Fibroblast of skin of right quadriceps (primary cell): ENCODE results near the gene ZDHHC11B.
"Not testable (repeated sequence)": the region's sequence is repeated elsewhere in the genome, so short reads cannot be mapped to it uniquely, and the experiment has no call there.

Experiments used
- DNase-seq: peaks from one replicate; pipeline ENCODE4 v3.0.0-alpha.2; 2013

Gene ZDHHC11B

DNA sequence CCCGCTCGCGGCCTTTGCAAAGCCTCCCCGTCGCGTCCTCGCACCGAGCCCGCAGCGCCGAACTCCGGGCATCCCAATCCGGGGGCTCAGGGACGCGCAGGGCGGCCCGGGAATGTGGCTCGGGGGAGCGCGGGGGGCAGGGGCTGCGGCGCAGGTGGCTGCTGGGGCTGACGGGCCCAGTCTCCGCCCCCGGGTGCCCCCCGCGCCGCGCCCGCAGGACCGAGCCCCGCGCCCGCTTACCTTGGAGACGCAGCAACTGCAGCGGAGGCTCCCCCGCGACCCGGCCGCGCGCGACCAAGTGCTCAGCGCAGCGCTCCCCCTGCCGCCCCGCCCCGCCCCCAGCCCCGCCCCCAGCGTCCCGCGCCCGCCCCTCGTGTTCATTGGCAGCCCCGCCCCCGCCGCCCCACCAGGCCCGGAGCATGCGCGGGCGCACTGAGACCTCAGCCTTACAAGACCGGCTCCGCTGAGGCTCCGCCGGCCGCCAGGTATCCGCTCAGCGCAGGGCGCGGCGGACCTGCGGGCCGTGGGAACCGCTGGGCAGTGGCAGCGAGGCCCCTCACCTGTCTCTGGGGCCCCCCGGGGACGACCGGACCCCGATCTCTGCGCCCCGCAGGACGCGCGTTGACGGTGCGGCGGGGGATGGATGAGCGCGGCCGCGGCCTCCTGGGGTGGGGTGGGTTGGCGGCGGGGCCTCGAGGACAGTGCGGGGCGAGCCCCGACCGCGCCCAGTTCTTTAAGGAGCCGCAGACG is at the start of gene ZDHHC11B:
Gene ZDHHC11B, minus strand, starts transcription at position 302 of the 750 bp plus-strand sequence. CDS start 17,810 bp downstream, outside the sequence.
- DNase-seq = peak; percentile 72

- not testable (repeated sequence) for DNase-seq
Observed at GRCh38 chr5:834013-834412, 49.5 kb upstream of the ZDHHC11B start.

DNA sequence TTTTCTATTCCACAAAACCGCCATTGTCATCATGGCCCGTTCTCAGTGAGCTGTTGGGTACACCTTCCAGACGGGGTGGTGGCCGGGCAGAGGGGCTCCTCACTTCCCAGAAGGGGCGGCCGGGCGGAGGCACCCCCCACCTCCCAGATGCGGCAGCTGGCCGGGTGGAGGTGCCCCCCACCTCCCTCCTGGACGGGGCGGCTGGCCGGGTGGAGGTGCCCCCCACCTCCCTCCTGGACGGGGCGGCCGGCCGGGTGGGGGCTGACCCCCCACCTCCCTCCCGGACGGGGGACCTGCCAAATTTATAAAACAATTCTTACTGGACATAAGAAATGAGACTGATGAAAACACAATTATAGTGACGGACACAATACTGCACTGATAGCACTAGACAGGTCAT is 43.7 kb upstream of the ZDHHC11B start:
- DNase-seq = not testable (repeated sequence)

DNA sequence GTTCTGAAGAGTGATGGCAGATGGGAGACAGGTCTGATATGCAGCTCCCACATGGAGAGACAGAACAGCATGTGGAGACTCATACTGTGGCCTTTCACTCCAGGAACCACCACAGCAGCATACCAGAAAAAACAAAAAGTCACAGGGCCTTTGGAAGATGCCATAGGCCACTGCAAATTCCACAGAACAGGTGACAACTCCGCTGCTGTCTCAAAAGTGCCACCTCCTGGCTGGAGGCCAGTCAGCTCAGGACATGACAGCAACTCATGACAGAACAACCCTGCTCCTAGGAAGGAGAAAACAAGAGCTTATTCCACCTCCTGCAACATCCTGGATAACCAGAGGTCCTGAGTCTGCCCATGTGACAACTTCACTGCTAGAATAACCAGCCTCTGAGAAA is 41.0 kb upstream of the ZDHHC11B start:
- not testable (repeated sequence) for DNase-seq

GRCh38 chr5:821504-821903 is 37.0 kb upstream of the ZDHHC11B start:
- DNase-seq = no peak

GRCh38 chr5:820245-820644 is 35.7 kb upstream of the ZDHHC11B start:
- no peak for DNase-seq

- DNase-seq = no peak
Observed at GRCh38 chr5:819078-819477, 34.5 kb upstream of the ZDHHC11B start.

DNA sequence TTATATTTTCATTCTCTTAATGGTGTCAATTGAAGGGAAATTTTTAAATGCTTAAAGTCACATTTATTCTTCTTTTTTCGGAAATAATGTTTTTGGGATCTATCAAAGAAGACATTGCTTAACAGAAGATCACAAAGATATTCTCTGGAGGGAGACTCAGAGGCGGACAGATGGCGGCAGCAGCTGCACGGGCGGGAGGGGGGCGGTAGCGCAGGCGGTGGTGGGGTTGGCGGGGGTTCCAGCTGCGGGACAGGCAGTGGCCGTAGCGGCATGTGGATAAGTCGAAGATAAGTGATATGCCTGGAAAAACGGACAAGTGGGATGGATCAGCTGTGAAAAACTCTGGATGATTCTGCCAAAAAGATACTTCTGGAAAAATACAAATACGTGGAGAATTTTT is 31.6 kb upstream of the ZDHHC11B start:
- DNase-seq = no peak

GRCh38 chr5:815449-815848 is 30.9 kb upstream of the ZDHHC11B start:
- no peak for DNase-seq

DNA sequence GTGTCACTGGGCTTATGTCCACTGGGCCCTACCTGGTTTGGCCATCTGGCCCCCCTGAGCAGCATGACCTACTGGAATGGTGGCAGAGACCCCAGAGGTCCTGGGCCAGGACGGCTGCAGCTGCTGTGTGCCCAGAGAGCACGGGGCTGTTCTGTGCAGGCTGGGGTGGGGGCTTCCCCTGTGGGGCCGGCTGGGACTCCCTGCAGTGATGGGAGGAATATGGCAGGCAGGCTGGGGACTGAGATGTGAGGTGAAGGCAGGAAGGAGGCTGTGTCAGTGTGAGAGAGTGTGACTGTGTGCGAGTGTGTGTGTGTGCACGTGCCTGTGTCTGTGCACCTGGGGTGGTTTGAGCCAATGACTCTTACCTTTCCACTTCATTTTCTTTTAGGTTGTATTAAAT is 29.0 kb upstream of the ZDHHC11B start:
- not testable (repeated sequence) for DNase-seq

- DNase-seq = not testable (repeated sequence)
Observed at GRCh38 chr5:811384-811783, 26.9 kb upstream of the ZDHHC11B start.

DNA sequence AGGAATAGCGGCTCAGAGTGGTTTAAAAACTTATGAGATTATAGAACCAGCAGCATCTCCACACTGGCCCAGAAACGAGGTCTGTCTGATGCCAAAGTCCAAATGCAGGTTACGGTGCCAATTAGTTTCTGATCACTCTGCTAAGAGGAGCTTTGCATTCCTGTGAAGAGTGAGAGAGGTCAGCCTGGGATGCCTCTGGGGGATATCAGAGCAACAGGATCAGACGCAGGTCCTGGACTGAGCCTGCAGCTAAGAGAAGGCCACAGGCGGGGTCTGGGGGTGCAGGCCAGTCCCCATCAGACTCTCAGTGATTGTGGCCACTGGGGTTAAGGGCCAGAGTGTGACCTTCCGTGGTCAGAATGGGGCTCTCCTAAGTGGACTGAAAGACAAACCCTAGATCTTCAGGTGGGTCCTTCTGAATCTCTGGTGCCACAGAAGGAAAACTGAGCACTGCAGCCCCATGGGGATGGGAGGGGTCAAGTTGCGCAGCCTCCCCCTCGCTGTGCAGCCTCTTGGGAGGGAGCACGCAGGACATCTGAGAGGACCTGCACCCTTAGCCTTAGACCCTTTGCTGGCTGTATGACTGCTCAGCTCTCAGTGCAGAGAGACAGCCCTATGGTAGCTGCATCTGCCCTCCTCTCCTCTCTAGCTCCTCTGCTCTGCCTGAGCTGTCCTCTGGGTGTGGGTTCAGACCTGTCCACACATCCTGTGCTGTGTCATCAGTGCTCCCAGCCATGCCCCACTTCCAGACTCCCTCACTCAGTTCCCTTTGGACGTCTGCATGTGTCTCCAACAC is 23.4 kb upstream of the ZDHHC11B start:
- not testable (repeated sequence) for DNase-seq

DNA sequence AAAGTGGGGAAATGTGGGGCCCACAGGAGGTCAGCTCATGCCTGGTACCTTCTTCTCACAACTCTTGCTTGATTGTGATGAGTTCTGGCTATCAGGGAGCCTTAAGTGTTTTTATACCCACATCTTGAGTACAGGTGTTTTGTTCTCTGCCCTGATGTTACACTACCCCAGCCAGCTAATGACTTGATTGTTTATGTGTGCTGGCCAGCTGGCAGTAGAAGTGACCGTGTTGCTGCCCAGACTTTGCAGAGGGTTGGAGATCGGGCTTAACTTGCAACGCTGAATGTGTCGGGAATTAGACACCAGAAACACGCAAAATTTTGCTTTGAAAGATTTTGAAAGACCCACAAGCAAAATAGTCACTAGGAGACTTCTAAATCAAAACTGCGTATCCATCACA is 16.9 kb upstream of the ZDHHC11B start:
- DNase-seq = no peak

DNA sequence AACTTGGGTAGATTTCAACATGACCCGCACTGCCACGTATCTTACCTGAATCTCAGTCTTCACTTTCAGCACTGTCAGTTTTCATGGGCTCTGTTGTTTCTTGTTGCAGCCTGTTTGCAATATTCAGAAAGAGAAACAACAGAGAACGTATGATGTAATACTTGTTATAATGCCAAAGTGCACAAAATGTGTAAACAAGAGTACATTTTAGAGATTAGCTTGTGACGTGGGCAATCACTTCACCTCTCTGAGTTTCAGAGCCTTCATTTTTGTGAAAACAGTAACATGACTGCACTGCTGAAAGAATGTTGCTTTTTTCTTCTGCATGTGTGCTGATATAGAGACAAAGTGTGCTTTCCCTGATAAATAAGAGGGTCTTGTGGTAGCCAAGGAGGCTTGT is 16.5 kb upstream of the ZDHHC11B start:
- not testable (repeated sequence) for DNase-seq

DNA sequence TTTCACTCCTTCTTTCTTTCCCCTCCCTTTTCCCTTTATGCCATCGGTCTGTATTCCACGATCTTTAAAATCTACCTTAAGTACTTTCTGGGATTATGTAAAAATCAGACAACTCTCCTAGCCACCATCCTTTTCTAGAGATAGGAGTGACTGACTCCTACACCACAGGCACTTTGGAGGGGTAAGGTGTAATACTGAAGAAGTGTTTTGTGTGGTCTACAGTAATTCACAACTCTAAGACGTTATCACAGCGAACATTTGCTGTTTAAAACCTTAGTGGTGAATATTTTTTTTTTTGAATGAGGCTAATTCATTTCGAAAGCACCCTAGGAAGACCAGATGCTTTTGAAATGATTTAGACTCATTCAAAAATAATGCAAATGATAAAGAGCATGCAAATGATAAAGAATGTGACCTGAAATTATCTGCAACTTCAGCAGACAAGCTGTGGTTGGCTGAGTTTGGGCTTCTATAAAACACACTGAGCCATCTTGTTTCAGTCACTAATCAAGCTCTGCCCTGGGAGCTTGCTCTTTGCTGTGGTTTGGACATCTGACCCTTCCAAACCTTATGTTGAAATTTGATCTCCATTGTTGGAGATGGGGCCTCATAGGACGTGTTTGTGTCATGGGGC is 14.1 kb upstream of the ZDHHC11B start:
- not testable (repeated sequence) for DNase-seq

GRCh38 chr5:797986-798385 is 13.5 kb upstream of the ZDHHC11B start:
- not testable (repeated sequence) for DNase-seq

GRCh38 chr5:795873-796272 is 11.3 kb upstream of the ZDHHC11B start:
- not testable (repeated sequence) for DNase-seq

GRCh38 chr5:794948-795347 is 10.4 kb upstream of the ZDHHC11B start:
- DNase-seq = not testable (repeated sequence)

DNA sequence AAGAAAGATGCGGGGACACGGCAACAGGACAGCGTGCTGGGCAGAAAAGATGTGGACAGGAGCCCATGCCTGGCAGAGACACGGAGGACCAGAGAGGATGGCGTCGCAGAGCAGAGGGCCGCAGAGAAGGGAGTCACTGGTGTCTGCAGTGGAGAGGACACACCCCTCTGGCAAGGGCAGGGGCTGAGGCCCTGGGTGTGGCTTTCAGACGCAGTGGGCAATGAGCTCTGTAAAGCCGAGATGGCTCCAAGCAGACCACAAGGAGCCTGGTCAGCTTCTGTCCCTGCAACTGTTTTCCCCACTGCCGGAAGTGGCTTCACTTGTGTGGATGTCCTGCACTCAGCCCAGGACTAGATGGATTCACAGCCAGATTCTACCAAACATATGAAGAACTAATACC is 4.2 kb upstream of the ZDHHC11B start:
- not testable (repeated sequence) for DNase-seq

- DNase-seq = not testable (repeated sequence)
Observed at GRCh38 chr5:787857-788233, 3.3 kb upstream of the ZDHHC11B start.

DNA sequence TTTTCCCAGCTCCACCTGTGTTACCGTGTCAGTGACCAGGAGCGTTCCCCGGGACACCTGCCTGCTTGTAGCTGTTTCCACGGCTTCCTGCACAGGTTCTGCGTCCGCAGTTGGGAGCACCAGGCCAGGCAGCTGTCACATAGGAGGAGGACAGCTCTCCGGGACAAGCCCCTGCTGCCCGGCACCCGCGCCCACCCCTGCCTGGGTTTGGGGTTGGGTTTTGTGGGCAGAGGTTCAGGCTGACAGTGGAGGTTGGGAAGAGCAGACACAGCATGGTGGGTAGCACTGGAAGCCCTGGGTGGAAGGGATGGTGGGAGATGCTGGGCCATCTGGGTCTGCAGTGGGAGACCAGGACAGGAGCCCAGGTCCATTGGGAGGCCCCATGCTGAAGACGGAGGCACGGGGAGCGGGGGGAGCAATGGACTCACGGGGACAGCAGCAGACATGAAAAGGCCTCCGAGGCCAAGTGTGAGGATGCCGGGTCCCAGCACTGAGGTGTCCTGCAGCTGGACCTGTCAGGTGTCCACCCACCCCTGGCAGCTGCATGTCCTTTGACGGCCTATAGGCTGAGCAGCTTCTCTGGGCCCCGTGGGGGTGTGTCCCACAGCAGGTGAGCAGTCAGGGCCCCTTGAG is 2.8 kb upstream of the ZDHHC11B start:
- DNase-seq = not testable (repeated sequence)

DNA sequence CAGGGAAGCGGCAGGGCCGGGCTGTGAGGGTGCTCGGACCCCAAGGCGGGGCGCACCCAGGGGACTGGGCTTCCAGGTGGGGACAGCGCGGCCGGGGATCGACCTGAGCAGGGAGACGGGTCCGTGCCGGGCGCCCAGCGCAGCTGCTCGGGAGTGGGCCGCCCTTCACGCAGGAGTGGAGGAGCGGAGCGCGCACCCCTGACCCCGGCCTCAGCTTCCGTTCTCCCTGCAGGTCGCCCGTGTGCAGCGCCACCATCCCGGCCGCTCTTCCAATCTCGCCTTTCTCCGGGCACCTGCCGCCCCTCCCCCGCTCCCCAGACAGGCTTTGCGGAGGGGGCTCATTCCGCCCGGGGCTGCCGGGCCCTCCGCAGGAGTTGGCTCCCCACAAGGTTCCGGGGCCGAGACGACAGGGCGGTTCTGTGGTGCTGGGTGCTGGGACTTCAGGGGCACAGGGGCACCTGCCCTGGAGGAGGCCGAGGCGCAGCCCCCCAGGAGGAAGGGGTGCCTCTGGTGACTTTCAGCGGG is 714 bp upstream of the ZDHHC11B start:
- DNase-seq = not testable (repeated sequence)
